Activated CD4-positive, alpha-beta T cell treated with anti-CD3 and anti-CD28 coated beads, Interleukin-2, amount 50 U/mL, for 16 hours (primary cell): Measurements from ENCODE around the gene GPR132.
"Not testable (repeated sequence)": the region's sequence is repeated elsewhere in the genome, so short reads cannot be mapped to it uniquely, and the experiment has no call there.

Experiments used
- DNase-seq: peaks from one replicate; pipeline ENCODE4 v3.0.0-alpha.2; 2020

The GPR132 gene

DNA sequence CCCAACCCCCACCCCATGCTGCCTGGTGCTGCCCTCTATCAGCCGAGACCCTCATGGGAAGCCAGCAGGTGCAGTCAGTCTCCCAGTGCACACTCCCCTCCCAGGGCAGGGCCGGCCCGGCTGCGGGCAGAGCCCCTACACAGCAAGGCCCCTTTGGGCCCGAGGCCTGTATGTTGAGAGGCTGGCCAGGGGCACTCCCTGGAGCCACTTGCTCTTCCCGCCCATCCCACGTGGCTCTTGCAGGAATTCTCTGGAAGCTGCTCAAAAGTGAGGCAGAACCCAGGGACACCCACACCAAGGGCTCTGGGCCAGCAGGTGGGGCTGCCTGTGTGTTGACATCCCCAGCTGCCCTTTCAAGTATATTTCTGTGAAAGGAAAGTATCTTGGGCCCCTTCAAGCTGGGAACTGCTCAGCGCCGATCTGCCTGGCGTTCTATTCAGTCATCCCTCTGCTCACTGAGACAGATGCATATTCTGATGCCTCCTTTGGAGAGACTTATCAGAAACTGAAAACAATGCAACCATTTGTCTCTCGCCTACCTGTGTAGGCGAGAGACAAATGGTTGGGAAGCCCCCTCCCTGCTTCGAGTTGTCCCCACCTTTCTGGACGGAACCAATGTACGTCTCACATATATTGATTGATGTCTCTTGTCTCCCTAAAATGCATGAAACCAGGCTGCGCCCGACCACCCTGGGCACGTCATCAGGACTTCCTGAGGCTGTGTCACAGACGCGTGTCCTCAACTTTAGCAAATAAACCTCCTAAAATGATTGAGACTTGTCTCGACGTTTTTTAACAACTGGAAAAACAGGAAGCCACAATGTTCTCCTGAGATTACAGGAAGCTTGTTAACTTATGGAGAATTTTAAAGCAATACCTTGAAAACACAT, 6.0 kb downstream of the GPR132 start:
- DNase-seq, result peak; percentile 45

GRCh38 chr14:105058521-105059034, 6.7 kb downstream of the GPR132 start:
- DNase-seq, result no peak

GRCh38 chr14:105056303-105056831, 8.9 kb downstream of the GPR132 start:
- no peak for DNase-seq

GRCh38 chr14:105055736-105056302, 9.4 kb downstream of the GPR132 start:
- DNase-seq, result no peak

- no peak for DNase-seq
Observed at GRCh38 chr14:105055334-105055733, 9.9 kb downstream of the GPR132 start.

GRCh38 chr14:105053996-105054395, 11.2 kb downstream of the GPR132 start:
- DNase-seq, result no peak

- DNase-seq, result no peak
Observed at GRCh38 chr14:105053421-105053820, 11.8 kb downstream of the GPR132 start.

GRCh38 chr14:105052110-105052458, 13.1 kb downstream of the GPR132 start:
- no peak for DNase-seq

- DNase-seq, result no peak
Observed at GRCh38 chr14:105051182-105052109, 13.8 kb downstream of the GPR132 start.

- DNase-seq, result no peak
Observed at GRCh38 chr14:105050551-105050897, 14.7 kb downstream of the GPR132 start.

- DNase-seq, result no peak
Observed at GRCh38 chr14:105049753-105050550, 15.3 kb downstream of the GPR132 start.

GRCh38 chr14:105047283-105048016, 17.8 kb downstream of the GPR132 start:
- no peak for DNase-seq

- no peak for DNase-seq
Observed at GRCh38 chr14:105046891-105047282, 18.3 kb downstream of the GPR132 start.

- peak; percentile 93 for DNase-seq
Observed at GRCh38 chr14:105045710-105046326, 19.4 kb downstream of the GPR132 start.

DNA sequence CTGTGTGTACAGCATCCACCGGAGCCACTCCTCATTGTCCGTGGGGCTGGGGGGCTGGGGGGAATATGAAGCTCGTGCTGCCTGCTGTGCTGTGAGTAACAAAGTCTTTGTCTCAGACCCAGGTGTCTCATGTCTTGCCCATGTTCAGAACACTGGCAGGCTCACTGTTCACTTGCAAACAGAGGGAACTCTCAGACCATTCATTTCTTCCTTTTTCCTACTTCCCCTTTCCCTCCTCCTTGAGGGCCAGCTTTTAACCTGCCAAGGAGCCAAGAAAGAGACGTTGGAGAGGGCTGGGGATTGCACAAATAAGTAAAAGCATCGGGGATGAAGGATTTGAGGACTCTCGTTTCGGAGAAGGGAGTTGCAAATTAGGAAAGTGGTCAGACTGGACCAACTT, 21.6 kb downstream of the GPR132 start:
- no peak for DNase-seq

GRCh38 chr14:105042813-105043212, 22.4 kb downstream of the GPR132 start:
- DNase-seq, result no peak

DNA sequence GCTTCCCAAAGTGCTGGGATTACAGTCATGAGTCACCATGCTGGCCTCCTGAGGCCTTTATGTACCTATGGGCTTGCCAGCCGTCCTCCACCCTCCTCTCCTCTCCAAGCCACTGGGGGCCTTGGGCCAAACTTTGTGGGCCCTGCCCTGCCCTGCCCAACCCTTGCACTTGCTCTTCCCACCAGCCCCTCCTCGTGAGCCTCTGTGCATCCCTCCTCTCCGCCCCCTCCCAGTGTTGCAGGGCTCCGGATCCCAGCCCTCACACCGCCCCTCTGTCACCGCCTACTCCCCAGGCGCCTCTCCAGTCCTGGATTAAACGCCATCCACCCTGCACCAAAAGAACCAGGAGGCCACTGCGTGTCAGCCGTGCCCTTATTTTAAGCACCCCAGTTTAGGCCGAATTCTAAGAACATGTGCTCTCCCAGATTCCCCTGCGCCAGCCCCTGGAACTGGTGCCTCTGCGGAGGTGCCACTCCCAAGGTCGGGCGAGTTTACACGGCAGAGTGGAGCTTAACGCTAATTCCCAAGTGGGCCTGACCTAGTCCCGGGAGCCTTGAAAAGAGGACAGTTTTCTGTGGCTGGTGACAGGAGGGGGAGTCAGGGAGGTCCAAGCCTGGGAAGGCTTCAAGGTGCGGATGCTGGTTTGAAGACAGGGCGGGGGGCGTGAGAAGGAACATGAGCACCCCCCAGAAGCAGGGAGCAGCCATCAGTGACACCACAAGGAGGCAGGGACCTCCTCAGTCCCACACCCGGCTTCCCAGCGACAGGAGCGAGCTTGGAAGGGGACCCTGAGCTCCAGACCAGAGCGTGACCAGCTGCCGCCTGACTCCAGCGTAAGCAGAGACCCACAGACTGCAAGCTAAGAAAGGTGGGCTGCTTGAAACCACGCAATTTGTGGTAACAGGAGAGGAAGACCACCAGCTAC, 23.1 kb downstream of the GPR132 start:
- no peak for DNase-seq

DNA sequence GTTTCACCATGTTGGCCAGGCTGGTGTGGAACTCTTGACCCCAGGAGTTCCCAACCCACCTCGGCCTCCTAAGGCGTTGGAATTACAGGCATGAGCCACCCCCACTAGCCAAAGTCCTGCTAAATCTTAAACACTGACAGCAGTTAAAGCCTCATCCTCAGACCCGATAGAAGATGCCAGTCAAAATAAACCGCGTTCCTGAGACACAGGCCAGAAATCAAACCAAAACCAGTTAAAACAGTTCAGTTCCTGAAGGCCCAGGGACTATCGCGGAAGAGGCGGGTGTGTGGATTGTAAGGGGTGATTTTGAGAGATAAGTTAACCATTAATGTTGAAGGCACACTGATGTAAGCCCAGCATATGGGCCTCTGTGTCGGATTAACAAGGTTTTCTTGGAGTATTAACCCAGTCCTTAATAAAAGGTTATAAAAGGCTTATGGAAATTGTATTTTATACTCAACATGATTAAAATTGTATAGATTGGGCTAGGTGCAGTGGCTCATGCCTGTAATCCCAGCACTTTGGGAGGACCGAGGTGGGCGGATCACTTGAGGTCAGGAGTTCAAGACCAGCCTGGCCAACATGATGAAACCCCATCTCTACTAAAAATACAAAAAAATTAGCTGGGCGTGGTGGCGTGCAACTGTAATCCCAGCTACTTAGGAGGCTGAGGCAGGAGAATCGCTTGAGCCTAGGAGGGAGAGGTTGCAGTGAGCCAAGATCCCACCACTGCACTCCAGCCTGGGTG, 25.6 kb downstream of the GPR132 start:
- DNase-seq, result no peak

GRCh38 chr14:105035616-105036015, 29.6 kb downstream of the GPR132 start:
- DNase-seq, result not testable (repeated sequence)
